HepG2 (cell line): ENCODE data around the gene LEFTY2. TPM values are rescaled to one million over a fixed set of nuclear protein-coding genes. Genes with fewer than 3 reads are reported as not detected.

Source experiments
- ATAC-seq: fragments of 200-7000 bp; cut with Tn5 transposase; 3 replicates; pipeline ENCODE4 v1.9.1; 2020; ENCODE audit warnings: mild to moderate bottlenecking, moderate library complexity
- BruUV-seq: library from RNA; stranded (reverse); fragments of 400-500 nt; replicated peaks from 2 replicates; lab custom pipeline; 2021; lab: Mats Ljungman, UMichigan
- CTCF ChIA-PET: fragments of 300-600 bp; formaldehyde crosslinking; extraction: SDS; loops from one replicate; lab custom pipeline; 2021; ENCODE audit warnings: low total read pairs, inconsistent platforms, low intra/inter-chr PET ratio; lab: Yijun Ruan, JAX
- POLR2A ChIA-PET: fragments of 350-600 bp; sonication (Branson Sonifier 250); formaldehyde crosslinking; loops from one replicate; lab custom pipeline; 2020; ENCODE audit warnings: antibody characterized with exemption, inconsistent platforms; lab: Yijun Ruan, JAX
- DNase-seq: peaks from one replicate; pipeline ENCODE4 v3.0.0-alpha.2; 2015; ENCODE audit warnings: low spot score
- FAIRE-seq: peaks from 3 replicates; lab custom pipeline; 2011; peaks lifted over from hg19 to GRCh38; lab: Jason Lieb, UNC
- H2AFZ ChIP-seq: one replicate; pipeline ENCODE4 v1.6.1; 2011; ENCODE audit warnings: low read length, inconsistent platforms
- H3K27ac ChIP-seq: fragments of 300-600 bp; 3 replicates; pipeline ENCODE4 v1.8.0; 2011; ENCODE audit warnings: mixed run types, mild to moderate bottlenecking, mixed read lengths, low read length, inconsistent platforms; ENCODE audit not compliant: insufficient read depth; ENCODE audit errors: extremely low read length
- H3K27me3 ChIP-seq, 2 experiments: fragments of 200-600 bp in 1 of 2; 2 replicates in 1 of 2; 3 replicates in 1 of 2; pipeline versions ENCODE4 v1.6.0 to v1.8.0; 2011; ENCODE audit warnings: low read length in 2 of 2, mild to moderate bottlenecking in 2 of 2, moderate library complexity in 2 of 2, inconsistent platforms in 1 of 2; ENCODE audit not compliant: insufficient read depth in 2 of 2, control insufficient read depth in 1 of 2
- H3K36me3 ChIP-seq, 2 experiments: fragments of 200-600 bp in 1 of 2; replicated peaks in 1 of 2; 2 replicates in 1 of 2; 3 replicates in 1 of 2; pipeline versions ENCODE4 v1.5.1 to v1.8.0; 2011; ENCODE audit warnings: low read length in 2 of 2, inconsistent platforms in 1 of 2; ENCODE audit not compliant: insufficient read depth in 2 of 2, control insufficient read depth in 1 of 2
- H3K4me1 ChIP-seq: 2 replicates; pipeline ENCODE4 v1.5.1; 2012; ENCODE audit warnings: low read length, inconsistent platforms; ENCODE audit not compliant: insufficient read depth
- H3K4me2 ChIP-seq: 2 replicates; pipeline ENCODE4 v1.6.0; 2011; ENCODE audit warnings: low read depth, low read length, inconsistent platforms
- H3K4me3 ChIP-seq, 3 experiments: fragments of 200-600 bp in 1 of 3; sonication (generic), shearing (Covaris generic) in 1 of 3; replicated peaks in 1 of 3; 2 replicates each; pipeline ENCODE4 v1.5.1; 2011 to 2016; ENCODE audit warnings: low read length in 3 of 3, inconsistent platforms in 2 of 3, low read depth in 2 of 3, mild to moderate bottlenecking in 2 of 3, control low read depth in 1 of 3, mixed read lengths in 1 of 3; ENCODE audit not compliant: insufficient read depth in 1 of 3
- H3K79me2 ChIP-seq: one replicate; pipeline ENCODE4 v1.6.1; 2011; ENCODE audit warnings: low read length, inconsistent platforms; ENCODE audit not compliant: insufficient read depth
- H3K9ac ChIP-seq: 2 replicates; pipeline ENCODE4 v1.6.0; 2011; ENCODE audit warnings: mild to moderate bottlenecking, low read depth, low read length, inconsistent platforms; ENCODE audit not compliant: insufficient read depth
- H3K9me3 ChIP-seq: 2 replicates; pipeline ENCODE4 v1.5.1; 2012; ENCODE audit warnings: mild to moderate bottlenecking, low read length
- H4K20me1 ChIP-seq: 2 replicates; pipeline ENCODE4 v1.6.0; 2011; ENCODE audit warnings: inconsistent platforms, mild to moderate bottlenecking, low read length, moderate library complexity; ENCODE audit not compliant: insufficient read depth
- FOSL2 ChIP-seq: sonication (generic); formaldehyde crosslinking; IDR thresholded peaks from 2 replicates; pipeline ENCODE4 v1.4.0; 2020; ENCODE audit warnings: missing genetic modification reagents
- HHEX ChIP-seq: IDR thresholded peaks from 2 replicates; pipeline ENCODE4 v1.6.1; 2016; ENCODE audit warnings: control low read depth
- HMG20B ChIP-seq: conservative IDR thresholded peaks from 2 replicates; pipeline ENCODE4 v1.6.1; 2016; ENCODE audit warnings: missing genetic modification reagents, missing compliant biosample characterization
- KIAA2018 ChIP-seq: sonication (generic); formaldehyde crosslinking; IDR thresholded peaks from 2 replicates; pipeline ENCODE4 v1.5.0; 2020; ENCODE audit warnings: mild to moderate bottlenecking, missing genetic modification reagents, borderline replicate concordance
- NCOA5 ChIP-seq: sonication (generic); formaldehyde crosslinking; IDR thresholded peaks from 2 replicates; pipeline ENCODE4 v1.4.0; 2020; ENCODE audit warnings: missing genetic modification reagents
- RXRA ChIP-seq: sonication (generic); formaldehyde crosslinking; IDR thresholded peaks from 2 replicates; pipeline ENCODE4 v1.5.1; 2020; ENCODE audit warnings: missing genetic modification reagents
- SRF ChIP-seq: IDR thresholded peaks from 2 replicates; pipeline ENCODE4 v1.6.1; 2011; ENCODE audit warnings: mild to moderate bottlenecking, low read depth, low read length, moderate library complexity
- TRIM24 ChIP-seq: sonication (generic); formaldehyde crosslinking; IDR thresholded peaks from 2 replicates; pipeline ENCODE4 v1.8.0; 2022; ENCODE audit warnings: mild to moderate bottlenecking, missing genetic modification reagents
- ZNF101 ChIP-seq: sonication (generic); formaldehyde crosslinking; IDR thresholded peaks from 2 replicates; pipeline ENCODE4 v1.4.0; 2020; ENCODE audit warnings: mild to moderate bottlenecking, low read depth, missing genetic modification reagents, borderline replicate concordance
- ZNF207 ChIP-seq: fragments of 450-650 bp; IDR thresholded peaks from 2 replicates; pipeline ENCODE4 v1.6.1; 2016; ENCODE audit warnings: antibody characterized with exemption, borderline replicate concordance
- ZNF451 ChIP-seq: sonication (generic); formaldehyde crosslinking; IDR thresholded peaks from 2 replicates; pipeline ENCODE4 v1.5.0; 2020; ENCODE audit warnings: mild to moderate bottlenecking, missing genetic modification reagents
- ZNF614 ChIP-seq: IDR thresholded peaks from 2 replicates; pipeline ENCODE4 v1.6.1; 2018; ENCODE audit warnings: missing biosample characterization, missing genetic modification reagents, inconsistent platforms, borderline replicate concordance
- ZNF652 ChIP-seq: IDR thresholded peaks from 2 replicates; pipeline ENCODE4 v1.6.1; 2016; ENCODE audit warnings: low read depth, borderline replicate concordance
- WGBS: methylation state at CpG from one replicate; pipeline ENCODE4 v1.1.6; 2017; ENCODE audit warnings: low lambda C conversion rate; 5-methylcytosine and 5-hydroxymethylcytosine counted together
- in situ Hi-C: cut with HindIII; loops from 2 replicates; pipeline ENCODE4 v1.10.0; 2017; ENCODE audit warnings: low pct_unique_long_range_greater_than_20kb; ENCODE audit not compliant: extremely low pct_ligation_motif_present
- intact Hi-C: fragments of 100-400 bp; cut with micrococcal nuclease; formaldehyde crosslinking; loops from one replicate; pipeline ENCODE4 v1.10.0; 2022; ENCODE audit not compliant: unreplicated experiment
- polyA plus RNA-seq, 8 experiments: library from polyadenylated mRNA; depleted of rRNA in 3 of 8; stranded (reverse) in 7 of 8; unstranded in 1 of 8; fragments of >200 nt; fragmentation: Illumina TruSeq in 4 of 8; extraction: Trizol in 4 of 8; gene quantifications; 2 replicates each; pipeline versions ENCODE4 v1.2.1 to v1.2.3, GENCODE V29; 2011 to 2016; ENCODE audit warnings: low read depth in 4 of 8, missing spikeins in 1 of 8, mixed read lengths in 1 of 8; ENCODE audit not compliant: insufficient read depth in 1 of 8
- total RNA-seq, 5 experiments: library from RNA; depleted of rRNA; stranded (reverse); fragments of >200 nt; fragmentation: Illumina TruSeq; extraction: Trizol; gene quantifications; 2 replicates each; pipeline ENCODE4 v1.2.3, GENCODE V29; 2016; ENCODE audit warnings: low read depth in 1 of 5
- TF ChIP-seq, protein P1 (sequence below): sonication (generic); formaldehyde crosslinking; IDR thresholded peaks from 2 replicates; pipeline ENCODE4 v1.9.0; 2022; ENCODE audit warnings: missing genetic modification reagents, mild to moderate bottlenecking, borderline replicate concordance

LEFTY2 gene
- total and polyA plus RNA-seq, 2 of the 13 experiments (the other 11 are each of a cell fraction or from before 2014, with no cell fraction given), result 0.13 to 0.33 TPM

DNA sequence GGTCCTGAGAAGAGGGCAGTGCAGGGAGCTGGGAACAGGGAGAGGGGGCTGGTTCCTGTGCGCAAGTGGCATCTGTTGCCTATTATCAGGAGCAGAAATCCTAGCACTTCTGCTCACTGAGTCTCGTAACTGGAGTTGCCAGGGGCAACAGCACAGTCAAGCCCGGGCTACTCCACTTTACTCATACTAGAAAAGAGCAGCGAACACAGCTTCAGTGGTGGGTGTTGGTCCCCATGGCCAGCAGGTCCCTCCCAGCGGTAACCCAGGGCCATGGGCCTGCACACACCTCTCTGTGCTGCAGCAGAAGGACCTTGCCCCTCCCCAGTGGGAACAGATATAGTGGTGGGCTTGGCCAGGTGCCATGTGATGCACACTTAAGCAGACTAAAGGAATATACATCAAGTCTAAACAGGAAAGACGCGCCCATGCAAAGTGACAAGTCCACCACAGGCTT lies 25.5 kb downstream of the LEFTY2 start (continued):
- TF ChIP-seq ZNF451 (CRISPR knock-in tag), result no peak
- TF ChIP-seq ZNF207, result no peak
- TF ChIP-seq HMG20B, result no peak
- TF ChIP-seq, all 625 proteins: peak for 0

DNA sequence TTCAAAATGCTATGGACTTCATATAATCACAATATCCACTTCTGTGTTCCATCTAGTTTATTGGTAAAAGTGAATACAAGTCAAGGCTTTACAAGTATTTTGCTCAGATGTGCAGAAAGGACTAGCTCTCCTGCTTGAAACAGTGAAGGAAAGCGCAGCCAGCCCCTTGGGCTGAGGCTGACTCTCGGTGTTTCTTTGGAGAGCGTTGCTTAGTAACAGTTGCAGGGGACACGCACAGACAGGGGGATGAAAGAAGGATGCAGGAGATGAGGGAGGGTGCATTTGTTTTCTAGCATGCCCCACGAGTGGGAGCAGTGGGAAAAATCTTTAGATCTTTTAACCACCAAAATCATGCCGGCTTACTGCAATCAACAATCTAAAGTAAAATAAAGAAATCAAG lies 26.1 kb downstream of the LEFTY2 start:
- no peaks in the 10 kb centered on the region for H4K20me1 ChIP-seq
- WGBS, result 92% methylated on average over 6 of the region's 6 CpGs
- ChIA-PET CTCF (no interaction called here), POLR2A (no interaction called here)
- H3K36me3 ChIP-seq, result peaks cover 0 to 10% of the 10 kb centered on the region in 2 experiments; a peak in 2 of 5 replicates
- FAIRE-seq, result no peak
- in situ Hi-C loops, result loop anchor here (5.0 kb wide), 1 partner anchor 438 kb away; no protein-coding TSS in a partner anchor
- no peaks in the 10 kb centered on the region for H3K27me3 ChIP-seq
- no peak for DNase-seq
- intact Hi-C loops, result loop anchor here (5.0 kb wide), 1 partner anchor 38 kb away; no protein-coding TSS in a partner anchor
- H3K79me2 ChIP-seq, result no peaks in the 10 kb centered on the region
- no peaks in the 10 kb centered on the region for H3K9me3 ChIP-seq
- H3K4me1 ChIP-seq, result peaks cover 13% of the 10 kb centered on the region
- H3K4me2 ChIP-seq, result no peak overlapping the region
- H3K9ac ChIP-seq, result no peak overlapping the region
- no peak overlapping the region for H3K27ac ChIP-seq
- BruUV-seq, result no TSS peak
- no peak overlapping the region for H2AFZ ChIP-seq
- no peak for ATAC-seq
- no peak overlapping the region for H3K4me3 ChIP-seq
- no peak for TF ChIP-seq ZNF101 (CRISPR knock-in tag)
- TF ChIP-seq ZNF652 (CRISPR knock-in tag), result no peak
- no peak for TF ChIP-seq SRF
- no peak for TF ChIP-seq TRIM24 (CRISPR knock-in tag)
- TF ChIP-seq FOSL2 (CRISPR knock-in tag), result no peak
- TF ChIP-seq ZNF614 (CRISPR knock-in tag), result no peak
- TF ChIP-seq RXRA (CRISPR knock-in tag), result no peak
- no peak for TF ChIP-seq HHEX (CRISPR knock-in tag)
- TF ChIP-seq NCOA5 (CRISPR knock-in tag), result no peak
- TF ChIP-seq KIAA2018, result no peak
- TF ChIP-seq, protein P1, sequence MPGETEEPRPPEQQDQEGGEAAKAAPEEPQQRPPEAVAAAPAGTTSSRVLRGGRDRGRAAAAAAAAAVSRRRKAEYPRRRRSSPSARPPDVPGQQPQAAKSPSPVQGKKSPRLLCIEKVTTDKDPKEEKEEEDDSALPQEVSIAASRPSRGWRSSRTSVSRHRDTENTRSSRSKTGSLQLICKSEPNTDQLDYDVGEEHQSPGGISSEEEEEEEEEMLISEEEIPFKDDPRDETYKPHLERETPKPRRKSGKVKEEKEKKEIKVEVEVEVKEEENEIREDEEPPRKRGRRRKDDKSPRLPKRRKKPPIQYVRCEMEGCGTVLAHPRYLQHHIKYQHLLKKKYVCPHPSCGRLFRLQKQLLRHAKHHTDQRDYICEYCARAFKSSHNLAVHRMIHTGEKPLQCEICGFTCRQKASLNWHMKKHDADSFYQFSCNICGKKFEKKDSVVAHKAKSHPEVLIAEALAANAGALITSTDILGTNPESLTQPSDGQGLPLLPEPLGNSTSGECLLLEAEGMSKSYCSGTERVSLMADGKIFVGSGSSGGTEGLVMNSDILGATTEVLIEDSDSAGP (CRISPR knock-in tag), result no peak
